A673 (cell line): ENCODE data around the gene SCD5. TPM values are rescaled to one million over a fixed set of nuclear protein-coding genes. Genes with fewer than 3 reads are reported as not detected.

Source experiments
- BruUV-seq: library from RNA; stranded (reverse); fragments of 400-500 nt; replicated peaks from 2 replicates; lab custom pipeline; 2021; lab: Mats Ljungman, UMichigan
- CTCF ChIA-PET: fragments of 300-600 bp; sonication (Branson Sonifier 250); formaldehyde crosslinking; loops from one replicate; lab custom pipeline; 2022; ENCODE audit warnings: antibody characterized with exemption; lab: Charles Lee
- POLR2A ChIA-PET: fragments of 300-600 bp; sonication (Branson Sonifier 250); formaldehyde crosslinking; loops from one replicate; lab custom pipeline; 2022; ENCODE audit warnings: antibody characterized with exemption; ENCODE audit not compliant: low non-redundant PET; lab: Charles Lee
- DNase-seq: peaks from one replicate; pipeline ENCODE4 v3.0.0-alpha.2; 2015; ENCODE audit warnings: low spot score
- H3K27ac ChIP-seq: fragments of 200-600 bp; sonication (generic); 2 replicates; pipeline ENCODE4 v1.5.1; 2016; ENCODE audit warnings: mixed run types, low read depth, mild to moderate bottlenecking, mixed read lengths, antibody characterized with exemption, low read length; ENCODE audit not compliant: poor library complexity, severe bottlenecking
- H3K27me3 ChIP-seq: fragments of 200-600 bp; sonication (generic); replicated peaks from 2 replicates; pipeline ENCODE4 v1.6.1; 2017; ENCODE audit warnings: mixed run types, low read depth, mild to moderate bottlenecking, mixed read lengths, antibody characterized with exemption, low read length; ENCODE audit not compliant: insufficient read depth, poor library complexity
- H3K36me3 ChIP-seq: fragments of 200-600 bp; sonication (generic); 2 replicates; pipeline ENCODE4 v1.6.1; 2016; ENCODE audit warnings: mixed run types, mild to moderate bottlenecking, mixed read lengths, antibody characterized with exemption, low read length; ENCODE audit not compliant: insufficient read depth, poor library complexity, severe bottlenecking
- H3K4me1 ChIP-seq: fragments of 200-600 bp; sonication (generic); 2 replicates; pipeline ENCODE4 v1.6.1; 2017; ENCODE audit warnings: mixed run types, mild to moderate bottlenecking, mixed read lengths, antibody characterized with exemption, low read length; ENCODE audit not compliant: insufficient read depth, poor library complexity, severe bottlenecking
- H3K4me3 ChIP-seq: fragments of 200-600 bp; sonication (generic); 2 replicates; pipeline ENCODE4 v1.5.1; 2016; ENCODE audit warnings: low read depth, mixed run types, mild to moderate bottlenecking, mixed read lengths, low read length; ENCODE audit not compliant: poor library complexity, severe bottlenecking
- H3K9me3 ChIP-seq: fragments of 200-600 bp; sonication (generic); 2 replicates; pipeline ENCODE4 v1.6.1; 2016; ENCODE audit warnings: mixed run types, low read depth, mild to moderate bottlenecking, mixed read lengths, antibody characterized with exemption, low read length; ENCODE audit not compliant: poor library complexity, severe bottlenecking
- EZH2 ChIP-seq: fragments of 200-600 bp; sonication (generic); IDR thresholded peaks from 2 replicates; pipeline ENCODE4 v1.6.1; 2017; ENCODE audit warnings: borderline replicate concordance, low read depth, mild to moderate bottlenecking, mixed read lengths, antibody characterized with exemption, low read length; ENCODE audit not compliant: poor library complexity, severe bottlenecking
- intact Hi-C: fragments of 100-400 bp; cut with micrococcal nuclease; formaldehyde crosslinking; loops from one replicate; pipeline ENCODE4 v1.10.0; 2022; ENCODE audit not compliant: unreplicated experiment
- total RNA-seq: library from RNA; stranded (reverse); gene quantifications from 2 replicates; pipeline ENCODE4 v1.2.3, GENCODE V29; 2021
- TF ChIP-seq, protein P1 (sequence below): fragments of 300-800, 200-600 bp; sonication (generic); conservative IDR thresholded peaks from 2 replicates; pipeline ENCODE4 v1.5.1; 2017; ENCODE audit warnings: low read depth, mild to moderate bottlenecking, antibody characterized with exemption, low read length, moderate library complexity, mixed read lengths

Gene SCD5
- total RNA-seq, 1 experiment from 2014 or later: 15.8 TPM

DNA sequence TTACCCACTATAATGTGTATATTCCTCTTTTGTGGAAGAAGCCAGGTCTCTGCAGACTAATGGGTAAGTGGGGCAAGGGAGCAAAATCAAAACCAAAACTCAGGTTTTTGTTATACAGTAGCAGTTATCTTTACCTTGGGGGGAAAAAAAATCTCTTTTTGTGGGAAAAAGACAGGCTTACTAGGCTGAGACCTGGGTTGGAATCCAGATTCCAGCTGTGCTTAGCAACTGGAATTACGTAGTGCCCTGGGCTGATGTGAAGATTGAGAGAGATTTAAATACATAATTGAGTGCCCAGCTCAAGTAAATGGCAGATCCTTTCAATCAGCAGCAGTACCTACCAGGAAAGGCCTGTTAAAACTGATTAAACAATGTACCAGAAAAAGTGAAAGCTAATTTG lies 15.4 kb upstream of the SCD5 start:
- ChIA-PET CTCF (no interaction called here), POLR2A (no interaction called here)
- no TSS peak for BruUV-seq
- Histone ChIP-seq H3K4me3 (no peak overlapping the region), H3K4me1 (peaks cover 44% of the 10 kb centered on the region), H3K27ac (no peak overlapping the region), H3K27me3 (no peaks in the 10 kb centered on the region), H3K9me3 (no peaks in the 10 kb centered on the region), H3K36me3 (no peaks in the 10 kb centered on the region)
- TF ChIP-seq, protein P1, sequence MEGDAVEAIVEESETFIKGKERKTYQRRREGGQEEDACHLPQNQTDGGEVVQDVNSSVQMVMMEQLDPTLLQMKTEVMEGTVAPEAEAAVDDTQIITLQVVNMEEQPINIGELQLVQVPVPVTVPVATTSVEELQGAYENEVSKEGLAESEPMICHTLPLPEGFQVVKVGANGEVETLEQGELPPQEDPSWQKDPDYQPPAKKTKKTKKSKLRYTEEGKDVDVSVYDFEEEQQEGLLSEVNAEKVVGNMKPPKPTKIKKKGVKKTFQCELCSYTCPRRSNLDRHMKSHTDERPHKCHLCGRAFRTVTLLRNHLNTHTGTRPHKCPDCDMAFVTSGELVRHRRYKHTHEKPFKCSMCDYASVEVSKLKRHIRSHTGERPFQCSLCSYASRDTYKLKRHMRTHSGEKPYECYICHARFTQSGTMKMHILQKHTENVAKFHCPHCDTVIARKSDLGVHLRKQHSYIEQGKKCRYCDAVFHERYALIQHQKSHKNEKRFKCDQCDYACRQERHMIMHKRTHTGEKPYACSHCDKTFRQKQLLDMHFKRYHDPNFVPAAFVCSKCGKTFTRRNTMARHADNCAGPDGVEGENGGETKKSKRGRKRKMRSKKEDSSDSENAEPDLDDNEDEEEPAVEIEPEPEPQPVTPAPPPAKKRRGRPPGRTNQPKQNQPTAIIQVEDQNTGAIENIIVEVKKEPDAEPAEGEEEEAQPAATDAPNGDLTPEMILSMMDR: no peak
- TF ChIP-seq EZH2: no peak
- intact Hi-C loops: loop anchor here (10.0 kb wide), 1 partner anchor 89 kb away; no protein-coding TSS in a partner anchor
- DNase-seq: no peak

DNA sequence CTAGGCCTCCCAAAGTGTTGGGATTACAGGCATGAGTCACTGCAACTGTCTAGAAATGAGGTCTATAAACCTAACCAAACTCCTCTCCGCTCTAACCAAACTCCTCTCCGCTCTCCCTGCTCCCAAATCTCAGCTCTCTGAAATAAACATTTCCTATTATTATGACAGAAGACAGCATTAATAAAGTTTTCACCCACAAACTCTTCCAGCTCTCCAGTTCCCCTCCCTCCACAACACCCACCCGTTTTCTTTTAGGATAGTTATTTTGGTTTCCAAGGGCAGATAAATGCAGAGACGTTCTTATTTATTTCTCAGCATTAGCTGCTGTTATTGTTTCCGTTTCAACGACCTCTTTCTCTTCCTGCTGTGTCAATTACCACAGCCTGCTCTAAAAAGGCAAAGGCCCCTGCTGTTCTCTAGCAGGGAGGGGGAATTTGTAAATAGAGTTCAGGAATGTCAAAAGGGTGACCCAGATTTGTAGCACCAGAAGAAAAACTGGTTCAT lies 13.3 kb upstream of the SCD5 start:
- CTCF ChIA-PET: no interaction called here
- intact Hi-C loops: loop anchor here (10.0 kb wide), 1 partner anchor 87 kb away; no protein-coding TSS in a partner anchor
- H3K27ac ChIP-seq: no peak overlapping the region

DNA sequence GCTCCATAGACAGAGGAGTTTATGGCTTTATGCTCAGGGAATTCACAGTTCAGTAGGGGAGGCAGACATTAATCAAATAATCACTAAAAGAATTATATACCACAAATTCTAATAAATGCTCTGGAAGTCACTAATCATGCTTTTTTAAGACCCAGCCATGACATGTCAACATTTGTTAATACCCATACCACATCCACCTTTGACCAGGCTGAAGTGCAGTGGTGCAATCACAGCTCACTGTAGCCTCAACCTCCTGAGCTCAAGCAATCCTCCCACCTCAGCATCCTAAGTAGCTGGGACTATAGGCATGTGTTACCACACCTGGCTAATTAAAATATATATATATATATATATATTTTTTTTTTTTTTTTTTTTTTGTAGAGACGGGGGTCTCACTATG lies 12.8 kb upstream of the SCD5 start:
- H3K27ac ChIP-seq: no peak overlapping the region
- intact Hi-C loops: loop anchor here (10.0 kb wide), 1 partner anchor 87 kb away; no protein-coding TSS in a partner anchor
- CTCF ChIA-PET: no interaction called here
- no TSS peak for BruUV-seq
- H3K27me3 ChIP-seq: no peaks in the 10 kb centered on the region
- H3K9me3 ChIP-seq: no peaks in the 10 kb centered on the region
- H3K36me3 ChIP-seq: no peaks in the 10 kb centered on the region
- DNase-seq: no peak
- TF ChIP-seq, protein P1: no peak
- no peak for TF ChIP-seq EZH2
- POLR2A ChIA-PET: no interaction called here
- H3K4me1 ChIP-seq: peaks cover 32% of the 10 kb centered on the region
- no peak overlapping the region for H3K4me3 ChIP-seq

More for the DNA sequence above, 13.3 kb upstream of the SCD5 start:
- BruUV-seq: no TSS peak
- POLR2A ChIA-PET: no interaction called here
- H3K4me1 ChIP-seq: peaks cover 32% of the 10 kb centered on the region
- no peaks in the 10 kb centered on the region for H3K9me3 ChIP-seq
- no peaks in the 10 kb centered on the region for H3K27me3 ChIP-seq
- no peak for TF ChIP-seq EZH2
- TF ChIP-seq, protein P1: no peak
- no peaks in the 10 kb centered on the region for H3K36me3 ChIP-seq
- no peak overlapping the region for H3K4me3 ChIP-seq
- DNase-seq: peak; percentile 90
